Measurements from ENCODE around the gene ATG12.

- TF ChIP-seq CTCF (conservative IDR thresholded peaks at IDR 0.05) (no peak), ZFX (IDR thresholded peaks at IDR 0.05) (no peak)
These were observed 15.7 kb upstream of the ATG12 start for GRCh38 chr5:115857057-115857479.

Data from C4-2B (cell line).